ENCODE measurements around the gene GPS2.

The GPS2 gene

DNA sequence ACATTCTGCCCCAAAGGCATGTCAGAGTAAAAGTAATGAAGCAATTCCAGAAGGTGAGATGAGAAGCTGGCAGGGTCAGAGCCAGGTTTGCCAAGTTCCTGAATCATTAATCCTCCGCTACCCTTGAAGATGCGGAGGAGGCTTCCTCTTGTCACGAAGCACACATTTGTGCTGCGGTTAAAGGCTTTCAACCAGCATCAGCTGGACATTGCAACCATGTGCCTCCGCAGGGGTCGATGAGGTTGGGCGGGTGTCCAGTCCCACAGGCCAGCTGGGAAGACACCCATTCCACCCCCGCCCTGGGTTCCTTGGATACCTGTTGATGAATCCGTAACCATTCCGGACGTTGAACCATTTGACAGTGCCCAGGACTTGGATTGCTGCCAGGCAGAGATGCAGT lies 22.0 kb downstream of the GPS2 start:
- H3K4me1 ChIP-seq (ENCODE audit: insufficient read depth, low read length, poor library complexity, severe bottlenecking), result peaks cover 7% of the 10 kb centered on the region
- no peak for TF ChIP-seq EZH2phosphoT487 (IDR thresholded peaks at IDR 0.05; ENCODE audit: borderline replicate concordance)
- no peak overlapping the region for H3K4me2 ChIP-seq (ENCODE audit: low read depth, low read length, poor library complexity, severe bottlenecking)
- H3K4me3 ChIP-seq (ENCODE audit: low read length, poor library complexity, severe bottlenecking), result no peak overlapping the region
- H3K27me3 ChIP-seq (ENCODE audit: insufficient read depth, low read length, poor library complexity, severe bottlenecking), result no peaks in the 10 kb centered on the region
- H3K79me2 ChIP-seq (ENCODE audit: insufficient read depth, low read length), result no peaks in the 10 kb centered on the region
- no peaks in the 10 kb centered on the region for H3K9me2 ChIP-seq (replicated peaks; ENCODE audit: low read depth, low read length)
- no peaks in the 10 kb centered on the region for H3F3A ChIP-seq (ENCODE audit: low read depth)
- H3K9ac ChIP-seq (ENCODE audit: low read depth, low read length, poor library complexity, severe bottlenecking), result no peak overlapping the region
- H3K36me3 ChIP-seq (ENCODE audit: insufficient read depth, low read length), result no peaks in the 10 kb centered on the region
- H2AFZ ChIP-seq (ENCODE audit: low read length), result no peak overlapping the region
- no peaks in the 10 kb centered on the region for H4K20me1 ChIP-seq (ENCODE audit: insufficient read depth, low read length, poor library complexity, severe bottlenecking)
- no peaks in the 10 kb centered on the region for H3K9me3 ChIP-seq (ENCODE audit: insufficient read depth, low read depth, low read length)

DNA sequence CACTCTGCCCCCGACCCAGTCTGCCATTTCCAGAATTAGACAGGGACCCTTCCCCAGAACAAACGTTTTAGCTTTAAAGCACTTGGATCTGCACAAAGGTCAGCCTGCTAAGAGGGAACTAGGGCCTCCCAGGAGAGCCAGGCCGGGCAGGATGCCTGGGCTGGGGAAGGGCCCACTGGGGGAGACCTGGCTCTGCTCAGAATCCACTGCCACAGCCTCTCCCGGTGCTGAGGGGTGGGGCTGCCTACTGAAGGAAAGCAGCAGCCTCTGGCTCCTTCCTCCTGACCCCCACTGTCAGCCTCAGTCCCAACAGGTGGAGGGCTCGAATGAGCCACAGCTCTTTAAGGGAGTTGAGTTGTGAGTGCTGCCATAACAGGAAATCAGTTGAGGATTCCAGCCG lies 22.4 kb downstream of the GPS2 start:
- Histone ChIP-seq H3K9me2 (replicated peaks; ENCODE audit: low read depth, low read length) (no peaks in the 10 kb centered on the region), H3F3A (ENCODE audit: low read depth) (no peaks in the 10 kb centered on the region), H3K79me2 (ENCODE audit: insufficient read depth, low read length) (no peaks in the 10 kb centered on the region), H3K4me3 (ENCODE audit: low read length, poor library complexity, severe bottlenecking) (no peak overlapping the region), H2AFZ (ENCODE audit: low read length) (no peak overlapping the region), H4K20me1 (ENCODE audit: insufficient read depth, low read length, poor library complexity, severe bottlenecking) (no peaks in the 10 kb centered on the region), H3K27me3 (ENCODE audit: insufficient read depth, low read length, poor library complexity, severe bottlenecking) (no peaks in the 10 kb centered on the region), H3K9me3 (ENCODE audit: insufficient read depth, low read depth, low read length) (no peaks in the 10 kb centered on the region), H3K9ac (ENCODE audit: low read depth, low read length, poor library complexity, severe bottlenecking) (no peak overlapping the region), H3K36me3 (ENCODE audit: insufficient read depth, low read length) (no peaks in the 10 kb centered on the region), H3K4me2 (ENCODE audit: low read depth, low read length, poor library complexity, severe bottlenecking) (no peak overlapping the region), H3K4me1 (ENCODE audit: insufficient read depth, low read length, poor library complexity, severe bottlenecking) (peaks cover 7% of the 10 kb centered on the region)
- TF ChIP-seq, protein P1, sequence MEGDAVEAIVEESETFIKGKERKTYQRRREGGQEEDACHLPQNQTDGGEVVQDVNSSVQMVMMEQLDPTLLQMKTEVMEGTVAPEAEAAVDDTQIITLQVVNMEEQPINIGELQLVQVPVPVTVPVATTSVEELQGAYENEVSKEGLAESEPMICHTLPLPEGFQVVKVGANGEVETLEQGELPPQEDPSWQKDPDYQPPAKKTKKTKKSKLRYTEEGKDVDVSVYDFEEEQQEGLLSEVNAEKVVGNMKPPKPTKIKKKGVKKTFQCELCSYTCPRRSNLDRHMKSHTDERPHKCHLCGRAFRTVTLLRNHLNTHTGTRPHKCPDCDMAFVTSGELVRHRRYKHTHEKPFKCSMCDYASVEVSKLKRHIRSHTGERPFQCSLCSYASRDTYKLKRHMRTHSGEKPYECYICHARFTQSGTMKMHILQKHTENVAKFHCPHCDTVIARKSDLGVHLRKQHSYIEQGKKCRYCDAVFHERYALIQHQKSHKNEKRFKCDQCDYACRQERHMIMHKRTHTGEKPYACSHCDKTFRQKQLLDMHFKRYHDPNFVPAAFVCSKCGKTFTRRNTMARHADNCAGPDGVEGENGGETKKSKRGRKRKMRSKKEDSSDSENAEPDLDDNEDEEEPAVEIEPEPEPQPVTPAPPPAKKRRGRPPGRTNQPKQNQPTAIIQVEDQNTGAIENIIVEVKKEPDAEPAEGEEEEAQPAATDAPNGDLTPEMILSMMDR (conservative IDR thresholded peaks at IDR 0.05; ENCODE audit: low read length), result no peak
- no peak for TF ChIP-seq EZH2phosphoT487 (IDR thresholded peaks at IDR 0.05; ENCODE audit: borderline replicate concordance)

DNA sequence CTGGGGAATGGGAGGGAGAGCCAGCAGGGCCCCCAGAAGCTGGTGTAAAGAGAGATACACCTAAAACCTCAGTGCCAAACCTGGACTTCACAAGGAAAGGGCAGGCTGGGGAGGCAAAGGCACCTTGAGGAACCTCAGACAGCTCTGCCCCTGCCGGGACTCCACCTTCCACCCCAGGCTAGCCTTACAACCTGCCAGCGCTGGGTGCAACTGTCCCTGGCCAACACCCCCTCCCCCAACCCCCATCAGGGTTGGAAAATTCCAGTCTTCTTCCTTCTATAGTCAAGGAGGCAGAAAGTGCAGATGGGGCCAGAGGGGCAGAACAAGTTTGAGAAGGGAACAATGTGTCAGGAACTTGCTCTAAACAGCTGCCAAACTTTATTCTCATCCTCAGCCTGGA lies 23.0 kb downstream of the GPS2 start:
- no peaks in the 10 kb centered on the region for H3K9me3 ChIP-seq (ENCODE audit: insufficient read depth, low read depth, low read length)
- no peak overlapping the region for H2AFZ ChIP-seq (ENCODE audit: low read length)
- H3K9me2 ChIP-seq (replicated peaks; ENCODE audit: low read depth, low read length), result no peaks in the 10 kb centered on the region
- H3K4me1 ChIP-seq (ENCODE audit: insufficient read depth, low read length, poor library complexity, severe bottlenecking), result peaks cover 7% of the 10 kb centered on the region
- H3K4me2 ChIP-seq (ENCODE audit: low read depth, low read length, poor library complexity, severe bottlenecking), result no peak overlapping the region
- no peaks in the 10 kb centered on the region for H4K20me1 ChIP-seq (ENCODE audit: insufficient read depth, low read length, poor library complexity, severe bottlenecking)
- H3K9ac ChIP-seq (ENCODE audit: low read depth, low read length, poor library complexity, severe bottlenecking), result no peak overlapping the region
- H3K27me3 ChIP-seq (ENCODE audit: insufficient read depth, low read length, poor library complexity, severe bottlenecking), result no peaks in the 10 kb centered on the region
- H3K4me3 ChIP-seq (ENCODE audit: low read length, poor library complexity, severe bottlenecking), result no peak overlapping the region
- H3K79me2 ChIP-seq (ENCODE audit: insufficient read depth, low read length), result no peaks in the 10 kb centered on the region
- no peaks in the 10 kb centered on the region for H3F3A ChIP-seq (ENCODE audit: low read depth)
- H3K36me3 ChIP-seq (ENCODE audit: insufficient read depth, low read length), result no peaks in the 10 kb centered on the region
- TF ChIP-seq, protein P1 (conservative IDR thresholded peaks at IDR 0.05; ENCODE audit: low read length), result no peak
- no peak for TF ChIP-seq EZH2phosphoT487 (IDR thresholded peaks at IDR 0.05; ENCODE audit: borderline replicate concordance)

DNA sequence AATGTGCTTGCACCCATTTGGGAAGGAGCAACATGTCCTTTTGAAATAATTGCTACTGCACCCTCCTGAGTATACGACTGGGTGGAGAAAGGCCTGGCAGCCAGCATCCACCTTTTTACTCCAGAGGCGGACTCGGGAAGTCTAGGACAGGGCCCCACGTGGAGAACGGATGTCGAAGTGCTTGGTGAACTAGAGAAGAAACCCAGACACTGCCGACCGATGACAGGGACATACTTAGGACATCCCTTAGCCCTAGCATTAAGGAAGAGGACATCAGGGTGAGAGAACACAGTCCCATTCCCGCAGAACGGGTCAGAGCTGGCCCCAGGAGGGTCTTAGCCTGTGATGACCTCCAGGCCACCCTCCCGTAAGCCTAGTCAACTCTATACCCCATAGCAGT lies 24.5 kb downstream of the GPS2 start:
- no peak overlapping the region for H2AFZ ChIP-seq (ENCODE audit: low read length)
- no peak overlapping the region for H3K4me3 ChIP-seq (ENCODE audit: low read length, poor library complexity, severe bottlenecking)
- no peaks in the 10 kb centered on the region for H3K36me3 ChIP-seq (ENCODE audit: insufficient read depth, low read length)
- H3K4me2 ChIP-seq (ENCODE audit: low read depth, low read length, poor library complexity, severe bottlenecking), result no peak overlapping the region
- no peaks in the 10 kb centered on the region for H3K4me1 ChIP-seq (ENCODE audit: insufficient read depth, low read length, poor library complexity, severe bottlenecking)
- H4K20me1 ChIP-seq (ENCODE audit: insufficient read depth, low read length, poor library complexity, severe bottlenecking), result no peaks in the 10 kb centered on the region
- H3F3A ChIP-seq (ENCODE audit: low read depth), result no peaks in the 10 kb centered on the region
- no peak overlapping the region for H3K9ac ChIP-seq (ENCODE audit: low read depth, low read length, poor library complexity, severe bottlenecking)
- TF ChIP-seq EZH2phosphoT487 (IDR thresholded peaks at IDR 0.05; ENCODE audit: borderline replicate concordance), result no peak
- TF ChIP-seq, protein P1 (conservative IDR thresholded peaks at IDR 0.05; ENCODE audit: low read length), result no peak
- no peaks in the 10 kb centered on the region for H3K27me3 ChIP-seq (ENCODE audit: insufficient read depth, low read length, poor library complexity, severe bottlenecking)
- H3K9me3 ChIP-seq (ENCODE audit: insufficient read depth, low read depth, low read length), result no peaks in the 10 kb centered on the region
- H3K9me2 ChIP-seq (replicated peaks; ENCODE audit: low read depth, low read length), result no peaks in the 10 kb centered on the region
- no peaks in the 10 kb centered on the region for H3K79me2 ChIP-seq (ENCODE audit: insufficient read depth, low read length)

Data from Loucy (cell line).